ENCODE results near the gene KCTD20. TPM values are rescaled to one million over a fixed set of nuclear protein-coding genes. Genes with fewer than 3 reads are reported as not detected.

KCTD20 gene
- total and polyA plus RNA-seq, 2 experiments from 2014 or later: 7.4 to 25.0 TPM

- Histone ChIP-seq H3K79me2 (replicated peaks; ENCODE audit: insufficient read depth) (no peaks in the 10 kb centered on the region), H3K36me3 (ENCODE audit: insufficient read depth) (no peaks in the 10 kb centered on the region), H4K20me1 (replicated peaks; ENCODE audit: insufficient read depth) (no peaks in the 10 kb centered on the region), H3F3A (replicated peaks; ENCODE audit: low read depth) (no peaks in the 10 kb centered on the region), H3K4me2 (no peak overlapping the region), H3K9me2 (ENCODE audit: insufficient read depth) (peaks cover 3% of the 10 kb centered on the region; the same call in 1 of the 2 replicates), H3K4me1 (ENCODE audit: insufficient read depth) (no peaks in the 10 kb centered on the region), H3K27me3 (ENCODE audit: insufficient read depth) (no peaks in the 10 kb centered on the region), H2AFZ (peak overlapping the region; percentile 15; the same call in 1 of the 2 replicates), H3K27ac (ENCODE audit: low read depth) (no peak overlapping the region), H3K4me3 (no peak overlapping the region)
- Mint-ChIP-seq H3K4me1 (no peaks in the 10 kb centered on the region), H3K27me3 (ENCODE audit: insufficient read depth, low read depth, poor library complexity) (peaks cover 4% of the 10 kb centered on the region), H3K27ac (no peak overlapping the region), H3K4me3 (no peak overlapping the region), H3K9me3 (peaks cover 5% of the 10 kb centered on the region), H3K36me3 (ENCODE audit: low read depth) (peaks cover 4% of the 10 kb centered on the region; the same call in 1 of the 3 replicates)
- no peak for DNase-seq (ENCODE audit: low spot score)
- TF ChIP-seq JUNB (IDR thresholded peaks at IDR 0.05; ENCODE audit: unreplicated experiment): no peak
- TF ChIP-seq ZNF331 (CRISPR knock-in tag; IDR thresholded peaks at IDR 0.05; ENCODE audit: low read depth): no peak
- no peak for TF ChIP-seq CTCF (conservative IDR thresholded peaks at IDR 0.05; ENCODE audit: low read depth in 2 of 2)
- no peak for TF ChIP-seq STAT1 (IDR thresholded peaks at IDR 0.05; ENCODE audit: unreplicated experiment)
- no peak for TF ChIP-seq ETS1 (IDR thresholded peaks at IDR 0.05)
- no peak for TF ChIP-seq ZNF114 (CRISPR knock-in tag; IDR thresholded peaks at IDR 0.05)
- TF ChIP-seq EZH2phosphoT487 (IDR thresholded peaks at IDR 0.05; ENCODE audit: unreplicated experiment): no peak
- TF ChIP-seq CREB1 (CRISPR knock-in tag; IDR thresholded peaks at IDR 0.05; ENCODE audit: low read depth): no peak
- no peak for ATAC-seq
These were observed 29.0 kb upstream of the KCTD20 start for GRCh38 chr6:36413489-36414480.

GRCh38 chr6:36414481-36414880 lies 28.3 kb upstream of the KCTD20 start:
- no peaks in the 10 kb centered on the region for H3K79me2 ChIP-seq (replicated peaks; ENCODE audit: insufficient read depth)
- H2AFZ ChIP-seq: peak overlapping the region; percentile 15; the same call in 1 of the 2 replicates
- no peak overlapping the region for H3K4me2 ChIP-seq
- no peaks in the 10 kb centered on the region for H3F3A ChIP-seq (replicated peaks; ENCODE audit: low read depth)
- no peak overlapping the region for H3K4me3 Mint-ChIP-seq
- no peak for TF ChIP-seq STAT1 (IDR thresholded peaks at IDR 0.05; ENCODE audit: unreplicated experiment)
- TF ChIP-seq EZH2phosphoT487 (IDR thresholded peaks at IDR 0.05; ENCODE audit: unreplicated experiment): no peak
- no peak for TF ChIP-seq ZNF331 (CRISPR knock-in tag; IDR thresholded peaks at IDR 0.05; ENCODE audit: low read depth)
- no peak for TF ChIP-seq REST (IDR thresholded peaks at IDR 0.05; ENCODE audit: unreplicated experiment)
- peaks cover 4% of the 10 kb centered on the region for H3K27me3 Mint-ChIP-seq (ENCODE audit: insufficient read depth, low read depth, poor library complexity)
- peaks cover 5% of the 10 kb centered on the region for H3K9me3 Mint-ChIP-seq
- no peak for DNase-seq (ENCODE audit: low spot score)
- H3K27ac Mint-ChIP-seq: no peak overlapping the region
- peaks cover 3% of the 10 kb centered on the region; the same call in 1 of the 2 replicates for H3K9me2 ChIP-seq (ENCODE audit: insufficient read depth)
- H3K36me3 Mint-ChIP-seq (ENCODE audit: low read depth): peaks cover 4% of the 10 kb centered on the region; the same call in 1 of the 3 replicates
- H3K4me1 ChIP-seq (ENCODE audit: insufficient read depth): no peaks in the 10 kb centered on the region
- no peaks in the 10 kb centered on the region for H3K27me3 ChIP-seq (ENCODE audit: insufficient read depth)
- H3K4me3 ChIP-seq: no peak overlapping the region
- ATAC-seq: no peak
- H3K4me1 Mint-ChIP-seq: no peaks in the 10 kb centered on the region
- H4K20me1 ChIP-seq (replicated peaks; ENCODE audit: insufficient read depth): no peaks in the 10 kb centered on the region
- H3K27ac ChIP-seq (ENCODE audit: low read depth): no peak overlapping the region
- H3K36me3 ChIP-seq (ENCODE audit: insufficient read depth): no peaks in the 10 kb centered on the region
